HG02973 (cell line): Measurements from ENCODE around the gene HUNK.

Experiments
- ATAC-seq: cut with Tn5 transposase; IDR thresholded peaks from one replicate; pipeline ENCODE4 v1.9.1; 2021; ENCODE audit warnings: moderate library complexity; ENCODE audit not compliant: unreplicated experiment

HUNK gene

GRCh38 chr21:32044205-32045180 lies 171.7 kb downstream of the HUNK start:
- ATAC-seq, result no peak

GRCh38 chr21:32046191-32046590 lies 173.4 kb downstream of the HUNK start:
- ATAC-seq, result no peak

GRCh38 chr21:32048353-32048752 lies 175.5 kb downstream of the HUNK start:
- no peak for ATAC-seq
